IPS DF 6.9 (cell line): ENCODE data around the gene C16orf87.

Experiments
- DNase-seq: peaks from one replicate; pipeline ENCODE4 v3.0.0-alpha.2; 2013; ENCODE audit warnings: low read depth, low spot score
- H3K27ac ChIP-seq: one replicate; pipeline ENCODE4 v1.5.1; 2013; ENCODE audit warnings: low read length, control low read depth
- H3K27me3 ChIP-seq: 2 replicates; pipeline ENCODE4 v1.6.1; 2013; ENCODE audit warnings: mild to moderate bottlenecking, low read length; ENCODE audit not compliant: control insufficient read depth, insufficient read depth
- H3K36me3 ChIP-seq: 2 replicates; pipeline ENCODE4 v1.6.1; 2013; ENCODE audit warnings: low read length; ENCODE audit not compliant: control insufficient read depth, insufficient read depth
- H3K4me1 ChIP-seq: 2 replicates; pipeline ENCODE4 v1.6.1; 2013; ENCODE audit warnings: low read length; ENCODE audit not compliant: control insufficient read depth, insufficient read depth
- H3K4me3 ChIP-seq: 2 replicates; pipeline ENCODE4 v1.5.1; 2013; ENCODE audit warnings: mild to moderate bottlenecking, low read length
- H3K9me3 ChIP-seq: 2 replicates; pipeline ENCODE4 v1.6.1; 2013; ENCODE audit warnings: low read length, inconsistent platforms; ENCODE audit not compliant: control insufficient read depth, insufficient read depth
- WGBS: extraction: QIAGEN DNeasy Blood & Tissue Kit; methylation state at CpG from one replicate; pipeline ENCODE4 v1.1.7; 2013; ENCODE audit warnings: mixed read lengths, missing lambda C conversion rate; ENCODE audit not compliant: insufficient read length, insufficient coverage; 5-methylcytosine and 5-hydroxymethylcytosine counted together

Gene C16orf87

GRCh38 chr16:46757339-46758050, 73.5 kb downstream of the C16orf87 start:
- WGBS = no CpG with 5 or more reads among the region's 21 CpGs
- H3K36me3 ChIP-seq = no peaks in the 10 kb centered on the region
- H3K27me3 ChIP-seq = no peaks in the 10 kb centered on the region
- H3K4me1 ChIP-seq = peaks cover 2% of the 10 kb centered on the region; the same call in 1 of the 2 replicates
- no peak for DNase-seq
- no peak overlapping the region for H3K4me3 ChIP-seq
- H3K27ac ChIP-seq = no peak overlapping the region
- H3K9me3 ChIP-seq = no peaks in the 10 kb centered on the region

GRCh38 chr16:46756772-46757171, 74.2 kb downstream of the C16orf87 start:
- Histone ChIP-seq H3K4me1 (peaks cover 2% of the 10 kb centered on the region; the same call in 1 of the 2 replicates), H3K4me3 (no peak overlapping the region), H3K36me3 (no peaks in the 10 kb centered on the region), H3K27me3 (no peaks in the 10 kb centered on the region), H3K27ac (no peak overlapping the region), H3K9me3 (no peaks in the 10 kb centered on the region)
- WGBS = no CpG with 5 or more reads among the region's 11 CpGs
- DNase-seq = no peak

GRCh38 chr16:46753015-46753414, 78.0 kb downstream of the C16orf87 start:
- H3K4me1 ChIP-seq = peaks cover 4% of the 10 kb centered on the region
- H3K27ac ChIP-seq = no peak overlapping the region
- WGBS = no CpG with 5 or more reads among the region's 5 CpGs
- H3K27me3 ChIP-seq = no peaks in the 10 kb centered on the region
- H3K36me3 ChIP-seq = no peaks in the 10 kb centered on the region
- no peak for DNase-seq
- H3K9me3 ChIP-seq = no peaks in the 10 kb centered on the region
- no peak overlapping the region for H3K4me3 ChIP-seq

GRCh38 chr16:46751381-46751780, 79.6 kb downstream of the C16orf87 start:
- no peak for DNase-seq
- Histone ChIP-seq H3K27me3 (no peaks in the 10 kb centered on the region), H3K9me3 (no peaks in the 10 kb centered on the region), H3K36me3 (no peaks in the 10 kb centered on the region), H3K4me1 (peaks cover 2% of the 10 kb centered on the region), H3K4me3 (no peak overlapping the region), H3K27ac (no peak overlapping the region)
- WGBS = no CpG with 5 or more reads among the region's 7 CpGs

GRCh38 chr16:46748775-46749705, 81.9 kb downstream of the C16orf87 start:
- DNase-seq = no peak
- H3K27ac ChIP-seq = no peak overlapping the region
- no CpG with 5 or more reads among the region's 20 CpGs for WGBS
- no peaks in the 10 kb centered on the region for H3K9me3 ChIP-seq
- H3K4me1 ChIP-seq = peaks cover 2% of the 10 kb centered on the region
- H3K36me3 ChIP-seq = no peaks in the 10 kb centered on the region
- no peak overlapping the region for H3K4me3 ChIP-seq
- H3K27me3 ChIP-seq = no peaks in the 10 kb centered on the region

- Histone ChIP-seq H3K4me3 (no peak within 1 kb of the TSS), H3K4me1 (peaks cover 2% of the 10 kb centered on the region), H3K27me3 (no peaks in the 10 kb centered on the region), H3K27ac (no peak within 1 kb of the TSS), H3K9me3 (no peaks in the 10 kb centered on the region), H3K36me3 (no peaks in the 10 kb centered on the region)
- no CpG with 5 or more reads among the region's 25 CpGs for WGBS
- peak; percentile 25 for DNase-seq
These were observed 83.0 kb downstream of the C16orf87 start, which contains the start of gene MYLK3 for GRCh38 chr16:46747777-46748651. Gene MYLK3, minus strand, starts transcription at chr16:46748344. Its CDS starts 151 bp downstream, at chr16:46748193.

- peaks cover 2% of the 10 kb centered on the region for H3K4me1 ChIP-seq
These were observed 83.9 kb downstream of the C16orf87 start for GRCh38 chr16:46746821-46747776.

More at GRCh38 chr16:46746821-46747776, 83.9 kb downstream of the C16orf87 start:
- no peak overlapping the region for H3K4me3 ChIP-seq
- no peaks in the 10 kb centered on the region for H3K27me3 ChIP-seq
- H3K9me3 ChIP-seq = no peaks in the 10 kb centered on the region
- no peaks in the 10 kb centered on the region for H3K36me3 ChIP-seq
- WGBS = no CpG with 5 or more reads among the region's 15 CpGs
- no peak for DNase-seq
- H3K27ac ChIP-seq = no peak overlapping the region
